Mucosa of descending colon (tissue), 3 donors: ENCODE data around the gene LRP1B. TPM values are rescaled to one million over a fixed set of nuclear protein-coding genes. Genes with fewer than 3 reads are reported as not detected.

ENCODE experiments used
- ATAC-seq: fragments of 200-7000 bp; cut with Tn5 transposase; one replicate; pipeline ENCODE4 v1.9.1; 2020; ENCODE audit warnings: mild to moderate bottlenecking, moderate library complexity
- DNase-seq, 3 donors: peaks; one replicate each; pipeline ENCODE4 v3.0.0-alpha.2; 2020
- H3K36me3 ChIP-seq: fragments of 200-600 bp; one replicate; pipeline ENCODE4 v1.8.0; 2021; ENCODE audit warnings: low read depth, mild to moderate bottlenecking
- H3K4me1 ChIP-seq: fragments of 200-600 bp; one replicate; pipeline ENCODE4 v1.8.0; 2021; ENCODE audit warnings: low read depth, mild to moderate bottlenecking
- H3K4me3 ChIP-seq: fragments of 200-600 bp; one replicate; pipeline ENCODE4 v1.8.0; 2021; ENCODE audit warnings: mild to moderate bottlenecking
- H3K9me3 ChIP-seq: fragments of 200-600 bp; one replicate; pipeline ENCODE4 v1.8.0; 2021; ENCODE audit warnings: mild to moderate bottlenecking
- CTCF ChIP-seq: fragments of 200-600 bp; IDR thresholded peaks from one replicate; pipeline ENCODE4 v1.8.0; 2022; ENCODE audit warnings: antibody characterized with exemption, mild to moderate bottlenecking
- intact Hi-C, 2 donors: fragments of 100-400 bp; cut with DNase I in 1 of 2; cut with micrococcal nuclease in 1 of 2; formaldehyde crosslinking; loops; one replicate each; pipeline versions ENCODE4 v1.11.0 to v1.11.1; 2022; cut with DNase I, micrococcal nuclease
- total RNA-seq, 3 donors: library from RNA; stranded (reverse); fragmentation: NEBNext Ultra II Directional in 2 of 3; extraction: Animal tissue kit (Norgen Biotek cat#: 25700) in 2 of 3; gene quantifications; one replicate each; pipeline versions ENCODE4 v1.2.1 to v1.2.4, GENCODE V29; 2021 to 2023
- donor health status: DM: no; HTN: no; CAD: no; lungs with moderate emphysema.
- donor health status: DM: no; HTN: no; CAD: no.
- donor health status: DM: no; HTN: yes; CAD: no.

Gene LRP1B
- total RNA-seq, 3 donors from 2014 or later, result 0.12 to 1.6 (median 0.20) TPM

DNA sequence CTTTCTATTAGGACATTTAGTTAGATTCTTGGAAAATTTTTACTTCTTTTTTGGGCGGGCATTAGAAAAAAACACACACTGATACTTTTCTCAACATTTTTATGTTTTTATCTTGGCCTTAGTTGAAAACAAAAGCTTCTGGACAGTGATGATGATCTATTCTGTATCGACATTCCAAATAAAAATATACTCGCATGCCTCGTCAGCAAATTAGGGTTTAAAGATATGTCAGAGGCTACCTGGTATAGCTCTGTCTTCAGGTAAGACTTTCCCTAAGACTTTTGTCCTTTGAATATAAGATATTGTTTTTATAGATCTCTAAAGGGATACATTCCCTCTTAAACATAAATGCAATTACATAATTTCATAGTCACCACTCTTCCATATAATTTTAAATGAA lies 816.8 kb downstream of the LRP1B start:
- intact Hi-C loops, result no loop called here
- ATAC-seq (no peak), DNase-seq (no peak)
- H3K4me1 ChIP-seq, result no peaks in the 10 kb centered on the region
- TF ChIP-seq CTCF, result no peak
- no peaks in the 10 kb centered on the region for H3K36me3 ChIP-seq
- no peak overlapping the region for H3K4me3 ChIP-seq
- H3K9me3 ChIP-seq, result no peaks in the 10 kb centered on the region

DNA sequence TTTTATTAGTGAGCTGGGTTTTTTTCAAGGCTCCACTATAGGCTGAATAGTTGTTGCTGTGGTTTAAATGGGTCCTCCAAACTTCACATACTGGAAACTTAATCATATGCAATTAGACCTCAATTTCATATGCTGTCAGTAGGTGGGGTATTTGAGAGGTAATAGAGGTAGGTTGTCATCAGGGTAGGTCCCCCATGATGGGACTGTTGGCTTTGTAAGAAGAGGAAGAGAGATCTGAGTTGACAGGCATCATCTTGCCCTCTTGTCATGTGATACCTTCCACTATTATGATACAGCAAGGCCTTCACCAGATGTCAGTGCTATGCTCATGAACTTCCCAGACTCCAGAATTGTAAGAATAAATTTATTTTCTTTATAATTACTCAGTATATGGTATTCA lies 819.4 kb downstream of the LRP1B start:
- no peak for DNase-seq
- Histone ChIP-seq H3K9me3 (no peaks in the 10 kb centered on the region), H3K4me3 (no peak overlapping the region), H3K36me3 (no peaks in the 10 kb centered on the region), H3K4me1 (no peaks in the 10 kb centered on the region)
- intact Hi-C loops, result no loop called here
- no peak for TF ChIP-seq CTCF
- ATAC-seq, result no peak

GRCh38 chr2:141306368-141306767 lies 824.4 kb downstream of the LRP1B start:
- intact Hi-C loops, result no loop called here

DNA sequence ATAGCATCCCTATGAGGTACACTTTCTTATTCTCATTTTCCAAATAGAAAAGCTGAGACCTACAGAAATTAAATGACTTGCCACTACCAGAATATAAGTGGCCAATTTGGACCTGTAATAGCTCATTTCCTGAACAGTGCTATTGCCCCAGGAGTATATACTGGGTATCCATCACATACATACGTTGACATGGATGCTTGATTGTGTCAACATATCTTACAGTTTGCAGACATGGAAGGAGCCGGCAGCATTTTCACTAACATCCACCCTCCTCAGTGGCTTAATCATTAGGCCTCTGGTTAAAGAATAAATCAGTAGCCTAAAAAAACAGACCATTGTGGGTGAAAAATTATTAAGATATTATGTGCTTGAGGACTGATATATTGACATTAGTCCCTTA lies 829.3 kb downstream of the LRP1B start:
- Histone ChIP-seq H3K4me3 (no peak overlapping the region), H3K9me3 (no peaks in the 10 kb centered on the region), H3K4me1 (no peaks in the 10 kb centered on the region), H3K36me3 (no peaks in the 10 kb centered on the region)
- intact Hi-C loops, result no loop called here
- no peak for ATAC-seq
- DNase-seq, result no peak
- TF ChIP-seq CTCF, result no peak

More at GRCh38 chr2:141306368-141306767, 824.4 kb downstream of the LRP1B start:
- Histone ChIP-seq H3K4me1 (no peaks in the 10 kb centered on the region), H3K4me3 (no peak overlapping the region), H3K9me3 (no peaks in the 10 kb centered on the region), H3K36me3 (no peaks in the 10 kb centered on the region)
- DNase-seq (no peak), ATAC-seq (no peak)
- TF ChIP-seq CTCF, result no peak

GRCh38 chr2:141280037-141280436 lies 850.8 kb downstream of the LRP1B start:
- DNase-seq (no peak), ATAC-seq (no peak)
- TF ChIP-seq CTCF, result no peak
- Histone ChIP-seq H3K9me3 (no peaks in the 10 kb centered on the region), H3K4me3 (no peak overlapping the region), H3K36me3 (no peaks in the 10 kb centered on the region), H3K4me1 (no peaks in the 10 kb centered on the region)
- intact Hi-C loops, result no loop called here

- no peaks in the 10 kb centered on the region for H3K36me3 ChIP-seq
- intact Hi-C loops, result no loop called here
- no peaks in the 10 kb centered on the region for H3K4me1 ChIP-seq
- ATAC-seq (no peak), DNase-seq (no peak)
- no peak overlapping the region for H3K4me3 ChIP-seq
- peaks cover 5% of the 10 kb centered on the region for H3K9me3 ChIP-seq
- no peak for TF ChIP-seq CTCF
These were observed 859.5 kb downstream of the LRP1B start for GRCh38 chr2:141271346-141271745.
